ENCODE results near the gene ADD1. TPM values are rescaled to one million over a fixed set of nuclear protein-coding genes. Genes with fewer than 3 reads are reported as not detected.

The ADD1 gene
- total RNA-seq, 4 donors from 2014 or later, result 144 to 273 (median 203) TPM

DNA sequence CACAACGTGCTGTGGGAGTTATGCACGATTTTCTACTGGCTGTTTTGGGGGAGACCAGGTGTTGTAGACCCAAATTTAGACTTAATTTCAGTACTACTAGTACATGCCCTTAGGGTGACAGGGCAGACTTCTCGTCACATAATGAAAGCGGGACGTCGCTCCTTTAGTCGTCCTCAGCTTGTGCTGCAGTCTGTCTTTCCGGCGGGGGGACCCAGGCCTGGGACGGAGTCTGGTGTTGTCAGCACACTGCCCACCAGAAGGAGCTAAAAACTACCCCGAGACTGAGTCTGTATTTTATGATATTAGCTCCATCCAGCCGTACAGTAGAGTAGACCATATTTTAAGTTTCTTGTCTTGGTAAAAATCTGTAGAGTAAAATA, 84.0 kb downstream of the ADD1 start:
- TF ChIP-seq, protein P1, sequence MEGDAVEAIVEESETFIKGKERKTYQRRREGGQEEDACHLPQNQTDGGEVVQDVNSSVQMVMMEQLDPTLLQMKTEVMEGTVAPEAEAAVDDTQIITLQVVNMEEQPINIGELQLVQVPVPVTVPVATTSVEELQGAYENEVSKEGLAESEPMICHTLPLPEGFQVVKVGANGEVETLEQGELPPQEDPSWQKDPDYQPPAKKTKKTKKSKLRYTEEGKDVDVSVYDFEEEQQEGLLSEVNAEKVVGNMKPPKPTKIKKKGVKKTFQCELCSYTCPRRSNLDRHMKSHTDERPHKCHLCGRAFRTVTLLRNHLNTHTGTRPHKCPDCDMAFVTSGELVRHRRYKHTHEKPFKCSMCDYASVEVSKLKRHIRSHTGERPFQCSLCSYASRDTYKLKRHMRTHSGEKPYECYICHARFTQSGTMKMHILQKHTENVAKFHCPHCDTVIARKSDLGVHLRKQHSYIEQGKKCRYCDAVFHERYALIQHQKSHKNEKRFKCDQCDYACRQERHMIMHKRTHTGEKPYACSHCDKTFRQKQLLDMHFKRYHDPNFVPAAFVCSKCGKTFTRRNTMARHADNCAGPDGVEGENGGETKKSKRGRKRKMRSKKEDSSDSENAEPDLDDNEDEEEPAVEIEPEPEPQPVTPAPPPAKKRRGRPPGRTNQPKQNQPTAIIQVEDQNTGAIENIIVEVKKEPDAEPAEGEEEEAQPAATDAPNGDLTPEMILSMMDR (IDR thresholded peaks at IDR 0.05; ENCODE audit: low read depth), result no peak

DNA sequence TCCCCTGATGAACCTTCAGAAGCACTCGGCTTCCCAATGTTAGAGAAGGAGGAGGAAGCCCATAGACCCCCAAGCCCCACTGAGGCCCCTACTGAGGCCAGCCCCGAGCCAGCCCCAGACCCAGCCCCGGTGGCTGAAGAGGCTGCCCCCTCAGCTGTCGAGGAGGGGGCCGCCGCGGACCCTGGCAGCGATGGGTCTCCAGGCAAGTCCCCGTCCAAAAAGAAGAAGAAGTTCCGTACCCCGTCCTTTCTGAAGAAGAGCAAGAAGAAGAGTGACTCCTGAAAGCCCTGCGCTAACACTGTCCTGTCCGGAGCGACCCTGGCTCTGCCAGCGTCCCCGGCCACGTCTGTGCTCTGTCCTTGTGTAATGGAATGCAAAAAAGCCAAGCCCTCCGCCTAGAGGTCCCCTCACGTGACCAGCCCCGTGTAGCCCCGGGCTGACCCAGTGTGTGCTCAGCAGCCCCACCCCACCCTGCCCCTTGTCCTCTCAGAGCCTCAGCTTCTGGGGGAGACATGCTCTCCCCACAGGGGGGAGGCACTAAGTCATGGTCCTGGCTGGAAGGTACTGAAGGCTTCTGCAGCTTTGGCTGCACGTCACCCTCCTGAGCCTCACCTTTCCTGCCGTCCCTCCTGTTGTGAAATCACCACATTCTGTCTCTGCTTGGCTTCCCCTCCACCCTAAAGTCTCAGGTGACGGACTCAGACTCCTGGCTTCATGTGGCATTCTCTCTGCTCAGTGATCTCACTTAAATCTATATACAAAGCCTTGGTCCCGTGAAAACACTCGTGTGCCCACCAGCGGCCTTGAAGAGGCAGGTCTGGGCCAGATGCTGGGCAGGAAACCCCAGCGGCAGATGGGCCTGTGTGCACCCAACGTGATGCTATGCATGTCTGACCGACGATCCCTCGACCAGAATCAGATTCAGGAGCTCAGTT, 84.9 kb downstream of the ADD1 start:
- TF ChIP-seq, protein P1 (IDR thresholded peaks at IDR 0.05; ENCODE audit: low read depth), result no peak

DNA sequence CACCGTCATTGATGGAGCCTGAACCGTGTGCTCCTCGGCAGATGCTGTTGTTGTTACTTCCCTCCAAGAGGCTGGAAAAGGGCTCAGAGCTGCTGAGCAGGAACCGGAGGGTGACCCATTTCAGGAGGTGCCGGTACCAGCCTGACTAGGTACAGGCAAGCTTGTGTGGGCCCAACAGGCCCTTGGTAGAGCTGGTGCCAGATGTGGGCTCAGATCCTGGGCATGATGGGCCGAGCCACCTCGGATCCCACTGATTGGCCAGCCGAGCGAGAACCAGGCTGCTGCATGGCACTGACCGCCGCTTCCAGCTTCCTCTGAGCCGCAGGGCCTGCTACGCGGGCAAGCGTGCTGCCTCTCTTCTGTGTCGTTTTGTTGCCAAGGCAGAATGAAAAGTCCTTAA, 85.8 kb downstream of the ADD1 start:
- TF ChIP-seq, protein P1 (IDR thresholded peaks at IDR 0.05; ENCODE audit: low read depth), result no peak

DNA sequence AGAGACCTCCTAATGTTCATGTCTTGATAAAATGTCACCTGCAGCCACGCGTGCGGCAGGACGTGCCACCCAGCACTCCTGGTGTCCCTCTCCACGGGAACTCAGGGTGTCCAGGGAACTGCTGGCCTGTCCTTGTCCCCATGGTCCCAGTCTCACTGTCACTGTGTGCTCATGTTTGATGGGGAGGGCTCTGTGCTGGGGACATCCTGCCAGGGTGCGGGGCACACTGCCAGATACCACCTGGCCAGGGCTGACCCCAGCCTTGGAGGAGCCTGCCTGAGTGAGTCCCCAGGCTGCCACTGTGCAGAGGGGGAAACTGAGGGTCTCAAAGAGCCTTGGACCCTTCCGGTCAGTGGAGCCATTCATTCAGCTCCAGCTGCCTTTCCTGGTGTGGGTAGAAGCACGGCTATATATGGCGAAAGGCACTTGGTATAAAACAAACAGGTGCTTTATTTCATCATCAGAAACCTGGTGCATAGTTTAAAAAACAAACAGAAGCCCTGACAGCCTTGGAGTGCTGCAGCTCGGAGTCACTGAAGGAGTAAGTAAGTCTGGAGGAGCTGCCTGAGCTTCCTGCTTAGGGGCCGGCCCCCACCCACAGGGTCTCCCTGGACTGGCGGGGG, 86.6 kb downstream of the ADD1 start:
- TF ChIP-seq, protein P1 (IDR thresholded peaks at IDR 0.05; ENCODE audit: low read depth), result no peak

DNA sequence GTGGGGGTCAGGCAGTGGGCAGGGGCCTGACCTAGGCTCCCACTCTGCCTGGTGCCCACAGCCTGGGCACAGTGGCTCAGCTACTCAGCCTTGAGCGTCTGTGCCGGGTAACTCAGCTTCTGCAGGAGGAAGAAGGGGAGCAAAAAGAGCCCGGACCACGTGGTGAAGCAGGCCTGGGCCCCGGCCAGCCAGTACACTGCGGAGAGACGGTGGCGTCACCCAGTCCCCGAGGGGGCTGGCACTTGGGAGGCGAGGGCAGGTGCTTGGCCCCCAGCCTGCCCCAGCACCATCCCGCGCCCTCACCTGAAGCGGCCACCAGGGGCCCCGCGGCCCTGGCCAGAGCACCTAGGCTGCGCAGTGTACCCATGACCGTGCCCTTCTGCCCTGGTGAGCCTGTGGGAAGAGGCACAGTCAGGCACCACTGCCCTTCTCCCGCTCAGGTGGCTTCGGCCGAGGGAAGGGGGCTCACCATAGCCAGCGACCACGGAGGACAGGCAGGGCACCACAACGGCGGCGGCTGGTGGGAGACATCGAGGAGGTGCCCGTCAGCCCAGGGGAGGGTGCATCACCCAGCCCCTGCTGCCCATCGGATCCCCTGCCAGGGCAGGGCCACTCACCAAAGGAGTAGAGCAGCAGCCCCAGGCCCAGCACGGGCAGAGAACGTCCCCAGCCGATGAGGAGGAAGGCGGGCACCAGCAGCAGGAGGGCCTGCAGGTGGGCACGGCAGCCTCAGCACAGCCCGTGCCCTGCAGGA, 87.3 kb downstream of the ADD1 start:
- TF ChIP-seq, protein P1 (IDR thresholded peaks at IDR 0.05; ENCODE audit: low read depth), result no peak

DNA sequence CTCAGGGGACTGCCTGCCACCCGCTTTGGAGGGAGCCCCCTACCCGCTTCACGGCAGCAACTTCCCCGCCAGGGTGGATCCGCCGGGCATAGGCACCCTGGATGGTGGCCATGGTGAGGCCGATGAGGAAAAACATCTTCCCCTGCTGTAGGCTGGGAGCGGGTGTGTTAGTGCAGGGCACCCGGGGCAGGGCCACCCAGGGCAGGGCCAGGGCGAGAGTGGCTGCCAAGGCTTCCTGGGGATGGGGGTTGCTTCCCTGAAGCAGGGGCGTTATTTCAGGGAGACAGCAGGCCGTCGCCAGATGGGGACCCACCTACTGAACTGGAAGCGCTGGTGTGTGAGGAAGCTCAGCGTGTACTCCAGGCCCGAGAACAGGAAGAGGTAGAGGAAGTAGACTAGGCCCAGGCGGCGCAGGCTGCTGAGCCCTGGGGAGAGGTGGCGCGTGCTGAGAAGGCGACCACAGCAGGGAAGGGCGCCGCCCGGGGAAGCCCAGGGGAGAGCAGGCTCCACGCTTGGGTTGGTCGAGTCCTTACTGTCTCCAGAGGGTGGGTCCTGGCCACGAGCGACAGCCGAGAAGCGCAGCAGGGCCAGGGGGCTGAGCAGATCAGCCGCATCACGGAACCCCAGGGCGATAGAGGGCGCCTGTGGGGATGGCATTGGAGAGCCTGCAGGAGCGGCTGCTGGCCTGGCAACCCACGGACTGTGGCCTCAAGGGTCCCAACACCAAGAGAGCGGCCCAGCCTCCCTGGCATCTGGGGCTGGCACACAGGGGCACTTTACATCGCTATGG, 88.1 kb downstream of the ADD1 start:
- TF ChIP-seq, protein P1 (IDR thresholded peaks at IDR 0.05; ENCODE audit: low read depth), result no peak
